Ovary (tissue), 9 donors: ENCODE data around the gene DGKQ. TPM values are rescaled to one million over a fixed set of nuclear protein-coding genes. Genes with fewer than 3 reads are reported as not detected.

Experiments
- DNase-seq, 5 donors: peaks; one replicate each; pipeline ENCODE4 v3.0.0-alpha.2; 2019 to 2020
- H3K27ac ChIP-seq, 2 donors: fragments of 200-600 bp; one replicate each; pipeline versions ENCODE4 v1.5.1 to v1.8.0; 2019 to 2022
- H3K27me3 ChIP-seq: fragments of 200-600 bp; one replicate; pipeline ENCODE4 v1.8.0; 2022
- H3K36me3 ChIP-seq: fragments of 200-600 bp; sonication (generic); one replicate; pipeline ENCODE4 v1.5.1; 2019
- H3K4me1 ChIP-seq: one replicate; pipeline ENCODE4 v1.8.1; 2013; ENCODE audit warnings: mild to moderate bottlenecking, moderate library complexity; ENCODE audit not compliant: insufficient read depth
- H3K4me3 ChIP-seq: fragments of 200-600 bp; sonication (generic); one replicate; pipeline ENCODE4 v1.5.1; 2017
- H3K9me3 ChIP-seq, 2 donors: fragments of 200-600 bp in 1 of 2; sonication (generic) in 1 of 2; one replicate each; pipeline versions ENCODE4 v1.5.1 to v1.8.1; 2013 to 2019; ENCODE audit warnings: mild to moderate bottlenecking in 1 of 2, moderate library complexity in 1 of 2
- EP300 ChIP-seq: sonication (generic); formaldehyde crosslinking; IDR thresholded peaks from one replicate; pipeline ENCODE4 v1.6.1; 2017; ENCODE audit warnings: antibody characterized with exemption
- POLR2A ChIP-seq: fragments of 450-650 bp; IDR thresholded peaks from one replicate; pipeline ENCODE4 v1.6.1; 2017; ENCODE audit warnings: antibody characterized with exemption, mild to moderate bottlenecking, moderate library complexity
- WGBS, 3 donors: extraction: QIAGEN DNeasy Blood & Tissue Kit in 1 of 3; methylation state at CpG; one replicate each; pipeline versions ENCODE4 v1.1.5 to v1.1.7; 2013 to 2017; 5-methylcytosine and 5-hydroxymethylcytosine counted together
- intact Hi-C, 4 donors: fragments of 100-400 bp; cut with DNase I; formaldehyde crosslinking; loops; one replicate each; pipeline versions ENCODE4 v1.11.0 to v1.15.1; 2022 to 2023
- polyA plus RNA-seq, 2 donors: library from polyadenylated mRNA; stranded (reverse); fragments of 200-250 nt in 1 of 2; fragments of 350-450 nt in 1 of 2; fragmentation: Illumina TruSeq in 1 of 2; extraction: RNeasy Lipid Tissue Mini Kit (QIAGEN cat#74804) in 1 of 2; gene quantifications; one replicate each; pipeline ENCODE4 v1.2.3, GENCODE V29; 2013 to 2014
- total RNA-seq, 7 donors: library from RNA; depleted of rRNA in 2 of 7; stranded (reverse); fragments of >200 nt in 2 of 7; fragmentation: NEBNext Ultra II Directional in 3 of 7; extraction: Animal tissue kit (Norgen Biotek cat#: 25700) in 3 of 7; gene quantifications; one replicate each; pipeline versions ENCODE4 v1.1.0 to v1.2.4, GENCODE V29; 2016 to 2023
- TF ChIP-seq, protein P1 (sequence below), 3 donors: fragments of 450-650 bp in 2 of 3; fragments of 200-600 bp in 1 of 3; IDR thresholded peaks; one replicate each; pipeline versions ENCODE4 v1.5.1 to v1.8.0; 2016 to 2022; ENCODE audit warnings: antibody characterized with exemption in 3 of 3, mild to moderate bottlenecking in 1 of 3
- donor health status: DM: no; HTN: no; CAD: no; lungs with moderate emphysema.
- donor health status: DM: no; HTN: no; CAD: no.
- donor health status: Bipolar disorder and iron deficiency.
- donor health status: DM: yes; HTN: yes; CAD: no.
- donor health status: DM: no; HTN: no; CAD: no.
- donor health status: DM: yes; HTN: yes; CAD: no.

Gene DGKQ
- total and polyA plus RNA-seq, 9 donors, result 0.53 to 12.9 (median 6.9) TPM

DNA sequence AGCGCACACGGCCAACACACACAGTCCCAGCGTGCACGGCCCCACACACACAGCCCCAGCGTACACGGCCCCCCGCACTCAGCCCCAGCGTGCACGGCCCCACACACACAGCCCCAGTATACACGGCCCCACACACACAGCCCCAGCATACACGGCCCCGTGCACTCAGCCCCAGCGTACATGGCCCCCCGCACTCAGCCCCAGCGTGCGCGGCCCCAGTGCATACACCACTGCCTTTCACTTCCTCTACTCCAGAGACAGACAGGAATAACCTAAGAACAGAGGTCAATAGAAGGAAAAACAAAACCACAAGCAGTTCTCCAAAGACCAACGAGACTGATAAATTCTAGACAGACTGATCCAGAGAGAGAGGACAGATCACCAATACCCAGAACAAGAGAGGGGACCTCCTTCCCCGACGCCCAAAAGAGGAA lies 58.3 kb downstream of the DGKQ start:
- Histone ChIP-seq H3K9me3 (no peaks in the 10 kb centered on the region), H3K27me3 (no peaks in the 10 kb centered on the region), H3K36me3 (no peaks in the 10 kb centered on the region), H3K27ac (no peak overlapping the region), H3K4me1 (peaks cover 16% of the 10 kb centered on the region), H3K4me3 (peak overlapping the region; percentile 18)
- 12 to 29% (median 14%) methylated on average over 18 to 20 of the region's 20 CpGs for WGBS, 3 donors
- DNase-seq, result peak in 1 of 5 donors; percentile 36
- intact Hi-C loops, result no loop called here
- TF ChIP-seq EP300, result no peak
- no peak for TF ChIP-seq POLR2A
- TF ChIP-seq, protein P1, sequence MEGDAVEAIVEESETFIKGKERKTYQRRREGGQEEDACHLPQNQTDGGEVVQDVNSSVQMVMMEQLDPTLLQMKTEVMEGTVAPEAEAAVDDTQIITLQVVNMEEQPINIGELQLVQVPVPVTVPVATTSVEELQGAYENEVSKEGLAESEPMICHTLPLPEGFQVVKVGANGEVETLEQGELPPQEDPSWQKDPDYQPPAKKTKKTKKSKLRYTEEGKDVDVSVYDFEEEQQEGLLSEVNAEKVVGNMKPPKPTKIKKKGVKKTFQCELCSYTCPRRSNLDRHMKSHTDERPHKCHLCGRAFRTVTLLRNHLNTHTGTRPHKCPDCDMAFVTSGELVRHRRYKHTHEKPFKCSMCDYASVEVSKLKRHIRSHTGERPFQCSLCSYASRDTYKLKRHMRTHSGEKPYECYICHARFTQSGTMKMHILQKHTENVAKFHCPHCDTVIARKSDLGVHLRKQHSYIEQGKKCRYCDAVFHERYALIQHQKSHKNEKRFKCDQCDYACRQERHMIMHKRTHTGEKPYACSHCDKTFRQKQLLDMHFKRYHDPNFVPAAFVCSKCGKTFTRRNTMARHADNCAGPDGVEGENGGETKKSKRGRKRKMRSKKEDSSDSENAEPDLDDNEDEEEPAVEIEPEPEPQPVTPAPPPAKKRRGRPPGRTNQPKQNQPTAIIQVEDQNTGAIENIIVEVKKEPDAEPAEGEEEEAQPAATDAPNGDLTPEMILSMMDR (IDR thresholded peaks at IDR 0.05), result no peak

DNA sequence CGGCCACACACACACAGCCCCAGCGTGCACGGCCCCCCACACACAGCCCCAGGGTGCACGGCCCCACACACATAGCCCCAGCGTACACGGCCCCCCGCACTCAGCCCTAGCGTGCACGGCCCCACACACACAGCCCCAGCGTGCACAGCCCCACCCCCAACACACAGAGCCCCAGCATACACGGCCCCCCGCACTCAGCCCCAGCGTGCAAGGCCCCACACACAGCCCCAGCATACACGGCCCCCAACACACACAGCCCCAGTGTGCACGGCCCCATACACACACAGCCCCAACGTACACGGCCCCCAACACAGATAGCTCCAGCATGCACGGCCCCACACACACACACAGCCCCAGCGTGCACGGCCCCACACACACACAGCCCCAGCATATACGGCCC lies 58.8 kb downstream of the DGKQ start:
- H3K9me3 ChIP-seq, result no peaks in the 10 kb centered on the region
- H3K27ac ChIP-seq, result no peak overlapping the region
- WGBS, 3 donors, result 7 to 21% (median 10%) methylated on average over 7 to 21 of the region's 21 CpGs
- H3K36me3 ChIP-seq, result no peaks in the 10 kb centered on the region
- DNase-seq, result peak in 1 of 5 donors; percentile 16
- no peak overlapping the region for H3K4me3 ChIP-seq
- TF ChIP-seq, protein P1 (IDR thresholded peaks at IDR 0.05), result no peak
- TF ChIP-seq POLR2A, result no peak
- TF ChIP-seq EP300, result no peak
- no peaks in the 10 kb centered on the region for H3K27me3 ChIP-seq
- intact Hi-C loops, result no loop called here
- H3K4me1 ChIP-seq, result peaks cover 16% of the 10 kb centered on the region

GRCh38 chr4:913280-913618 lies 60.1 kb downstream of the DGKQ start:
- TF ChIP-seq, protein P1 (IDR thresholded peaks at IDR 0.05), result no peak
- TF ChIP-seq POLR2A (no peak), EP300 (no peak)
- 73 to 90% (median 81%) methylated on average over 4 of the region's 4 CpGs for WGBS, 3 donors
- Histone ChIP-seq H3K4me1 (peaks cover 16% of the 10 kb centered on the region), H3K4me3 (no peak overlapping the region), H3K27ac (no peak overlapping the region), H3K27me3 (no peaks in the 10 kb centered on the region), H3K9me3 (no peaks in the 10 kb centered on the region), H3K36me3 (no peaks in the 10 kb centered on the region)
- DNase-seq, result peak in 1 of 5 donors; percentile 27
- intact Hi-C loops, result no loop called here

GRCh38 chr4:912548-913279 lies 60.7 kb downstream of the DGKQ start:
- Histone ChIP-seq H3K27me3 (no peaks in the 10 kb centered on the region), H3K9me3 (no peaks in the 10 kb centered on the region), H3K4me1 (peaks cover 16% of the 10 kb centered on the region), H3K4me3 (no peak overlapping the region), H3K36me3 (no peaks in the 10 kb centered on the region), H3K27ac (no peak overlapping the region)
- DNase-seq, result peak in 1 of 5 donors; percentile 25
- intact Hi-C loops, result no loop called here
- TF ChIP-seq POLR2A, result no peak
- TF ChIP-seq EP300, result no peak
- TF ChIP-seq, protein P1 (IDR thresholded peaks at IDR 0.05), result no peak
- 74 to 78% (median 77%) methylated on average over 19 of the region's 19 CpGs for WGBS, 3 donors
